Kidney capillary endothelial cell (primary cell): ENCODE results near the gene PSMD11.
A peak's percentile ranks its signal among the peaks of the same experiment; 100 is the strongest.
"Not testable (repeated sequence)": the region's sequence is repeated elsewhere in the genome, so short reads cannot be mapped to it uniquely, and the experiment has no call there.

ENCODE experiments used
- DNase-seq: peaks from one replicate; pipeline ENCODE4 v3.0.0-alpha.2; 2018; ENCODE audit warnings: low spot score

The PSMD11 gene

DNA sequence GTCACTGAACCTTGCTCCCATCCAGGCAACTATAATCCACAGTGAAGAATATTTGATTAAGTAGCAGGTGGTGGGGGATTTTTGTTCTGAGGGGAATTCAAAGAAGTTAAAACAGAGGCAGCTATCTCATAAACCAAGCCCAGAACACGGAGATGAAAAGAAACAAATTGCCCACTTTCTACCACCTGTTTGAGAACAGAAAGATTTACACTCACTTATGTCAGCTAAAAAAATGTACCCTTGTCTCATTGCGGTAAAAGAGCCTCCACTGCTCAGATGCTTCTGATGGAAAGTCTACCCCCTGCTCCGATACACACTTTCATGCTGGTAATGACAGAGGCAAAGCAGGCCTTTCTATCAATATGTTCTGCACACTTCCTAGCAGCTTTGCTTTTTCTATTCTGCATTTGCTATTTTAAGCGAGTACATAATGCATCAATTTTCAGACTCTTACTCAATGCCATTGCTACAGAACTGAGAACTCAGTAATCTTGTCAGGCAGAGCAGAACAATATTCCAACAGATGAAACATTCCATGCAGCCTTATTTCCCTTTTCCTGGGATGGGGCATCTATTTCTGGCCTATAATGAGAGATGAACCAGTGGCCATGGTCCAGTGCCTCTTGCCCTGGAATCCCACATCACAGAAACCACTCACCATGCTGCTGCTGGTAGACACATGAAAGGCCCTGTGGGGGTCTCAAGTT is 71.5 kb downstream of the PSMD11 start:
- DNase-seq = no peak

DNA sequence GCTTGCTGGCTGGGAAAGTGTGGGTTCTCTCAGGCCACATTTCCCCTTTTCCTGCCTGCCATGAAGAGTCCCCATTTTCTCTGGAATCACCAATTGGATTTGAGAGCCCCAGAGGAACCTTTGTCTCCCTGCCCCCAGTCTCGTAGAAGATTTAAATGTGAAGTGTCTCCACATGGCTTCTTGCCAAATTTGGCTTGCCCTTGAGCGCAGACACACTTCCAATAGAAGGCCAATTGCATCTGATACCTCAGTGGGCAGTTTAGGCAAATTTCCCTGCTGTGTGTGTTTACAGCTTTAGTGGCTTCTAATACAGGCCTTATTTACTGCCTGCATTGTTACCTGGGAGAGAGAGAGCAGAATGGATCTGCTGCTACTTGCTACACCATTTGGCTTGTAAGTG is 72.1 kb downstream of the PSMD11 start:
- no peak for DNase-seq

- no peak for DNase-seq
These were observed 72.8 kb downstream of the PSMD11 start for GRCh38 chr17:32516940-32517701.

DNA sequence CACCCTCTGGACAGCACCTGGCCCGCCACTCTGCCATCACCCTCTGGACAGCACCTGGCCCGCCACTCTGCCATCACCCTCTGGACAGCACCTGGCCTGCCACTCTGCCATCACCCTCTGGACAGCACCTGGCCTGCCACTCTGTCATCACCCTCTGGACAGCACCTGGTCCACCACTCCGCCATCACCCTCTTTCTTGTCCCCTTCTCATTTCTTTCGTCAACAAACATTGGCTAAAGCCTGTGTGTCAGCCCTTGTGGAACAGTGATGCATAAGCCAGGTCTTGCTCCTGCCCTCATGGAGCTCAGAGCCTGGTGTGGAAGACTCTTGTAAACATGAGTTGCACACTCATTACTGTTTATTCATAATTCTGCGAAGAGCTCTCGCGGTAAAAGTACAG is 73.7 kb downstream of the PSMD11 start:
- no peak for DNase-seq

GRCh38 chr17:32518646-32519227 is 74.4 kb downstream of the PSMD11 start:
- DNase-seq = no peak

DNA sequence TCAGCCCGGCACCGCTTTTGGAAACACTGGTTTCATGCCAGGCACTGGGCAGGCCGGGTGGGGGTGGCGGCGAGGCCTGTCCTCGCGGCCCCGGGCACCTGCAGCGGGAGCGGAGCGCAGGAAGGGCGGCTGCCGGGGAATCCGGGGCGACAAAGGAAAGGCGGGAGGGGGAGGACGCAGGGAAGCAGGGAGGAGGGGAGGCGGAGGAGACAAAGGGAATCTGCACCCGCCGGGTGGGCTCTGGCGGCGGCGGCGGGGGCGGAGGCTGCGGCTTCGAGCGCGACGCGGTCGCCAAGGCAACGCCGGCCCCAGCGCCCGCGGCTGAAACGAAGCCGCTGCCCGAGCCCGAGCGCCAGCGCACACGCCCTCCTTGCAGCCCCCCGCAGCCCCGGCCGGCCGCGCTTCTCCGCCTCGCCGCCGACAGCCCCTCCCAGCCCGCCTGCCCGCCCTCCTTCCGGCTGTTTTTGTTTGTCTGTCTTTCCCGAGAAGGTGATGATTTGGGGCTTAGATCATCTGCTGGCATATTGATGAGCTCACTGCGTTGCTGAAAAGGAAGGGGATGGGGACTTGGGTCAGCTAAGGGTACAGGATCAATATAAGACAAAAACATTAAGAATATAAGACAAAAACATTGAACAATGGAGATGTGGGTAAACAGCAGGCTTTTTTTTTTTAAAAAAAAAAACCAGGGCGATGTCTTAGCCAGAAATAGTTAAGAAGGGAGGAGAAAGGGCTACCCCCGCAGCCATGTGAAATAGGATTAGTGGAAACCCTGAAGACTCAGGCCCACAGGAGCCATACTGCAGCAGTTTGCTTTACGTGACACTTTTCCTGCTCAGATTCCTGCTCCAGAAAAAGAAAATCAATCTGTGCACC is 75.2 kb downstream of the PSMD11 start:
- peak; percentile 46 for DNase-seq

- peak; percentile 92 for DNase-seq
These were observed 75.9 kb downstream of the PSMD11 start for GRCh38 chr17:32520104-32520701.

DNA sequence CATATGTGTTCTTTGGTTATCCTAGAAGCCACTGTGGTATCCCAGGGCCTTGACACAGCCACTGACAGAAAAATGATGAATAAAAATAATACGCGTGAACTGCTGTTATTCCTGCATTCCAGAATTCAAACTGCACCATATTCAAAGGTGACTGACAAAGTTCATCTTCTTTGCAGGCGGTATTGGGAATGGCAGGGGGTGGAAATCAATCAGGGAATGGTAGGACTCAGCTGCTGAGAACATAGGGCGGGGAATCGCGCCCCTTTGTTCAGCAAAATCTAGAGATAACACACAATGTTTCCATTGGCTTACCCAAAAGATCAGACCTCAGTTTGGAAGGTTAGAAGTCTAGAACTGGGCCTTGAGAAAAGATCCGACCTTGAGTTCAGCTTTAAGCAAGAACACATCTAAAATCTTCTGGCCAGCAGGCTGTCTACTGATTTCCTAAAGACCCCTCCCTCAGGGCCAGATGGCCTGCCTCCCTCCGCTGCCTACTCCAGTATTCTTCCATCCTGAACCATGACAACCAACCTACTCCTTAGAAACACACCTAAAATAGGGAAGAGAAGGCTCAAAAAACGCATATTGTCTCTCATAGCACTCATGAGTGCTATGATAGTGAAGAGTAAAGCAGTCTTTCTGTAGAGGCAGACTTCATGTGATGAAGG is 76.6 kb downstream of the PSMD11 start:
- DNase-seq = no peak

- DNase-seq = no peak
These were observed 78.8 kb downstream of the PSMD11 start for GRCh38 chr17:32523017-32523680.

GRCh38 chr17:32523827-32524552 is 79.7 kb downstream of the PSMD11 start:
- DNase-seq = no peak

DNA sequence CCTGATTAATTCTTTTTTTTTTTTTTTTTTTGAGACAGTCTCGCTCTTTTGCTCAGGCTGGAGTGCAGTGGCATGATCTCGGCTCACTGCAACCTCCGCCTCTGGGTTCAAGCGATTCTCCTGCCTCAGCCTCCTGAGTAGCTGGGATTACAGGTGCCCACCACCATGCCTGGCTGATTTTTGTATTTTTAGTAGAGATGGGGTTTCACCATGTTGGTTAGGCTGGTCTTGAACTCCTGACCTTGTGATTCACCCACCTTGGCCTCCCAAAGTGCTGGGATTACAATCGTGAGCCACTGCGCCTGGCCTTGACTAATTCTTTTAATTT is 80.2 kb downstream of the PSMD11 start:
- not testable (repeated sequence) for DNase-seq

DNA sequence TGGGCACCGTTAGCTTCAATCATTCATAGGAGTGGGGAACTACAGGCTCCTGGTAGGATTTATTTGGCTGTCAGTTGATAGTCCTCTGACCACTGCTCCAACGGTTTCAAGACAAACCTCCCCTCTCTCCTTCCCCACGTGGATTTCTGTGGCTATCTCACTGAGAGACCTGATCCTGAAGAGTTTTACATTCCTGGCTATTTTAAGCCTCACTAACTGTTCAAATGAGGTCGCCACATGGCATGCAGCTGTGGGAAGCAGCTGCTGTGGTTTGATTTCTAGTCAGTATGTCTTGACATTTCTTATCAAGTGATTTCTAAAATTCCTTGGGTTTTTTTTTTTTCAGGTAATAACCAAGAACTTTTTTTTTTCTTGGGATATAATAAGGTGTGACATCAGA is 80.8 kb downstream of the PSMD11 start:
- no peak for DNase-seq

- no peak for DNase-seq
These were observed 82.8 kb downstream of the PSMD11 start for GRCh38 chr17:32527146-32527545.

GRCh38 chr17:32528825-32529224 is 84.5 kb downstream of the PSMD11 start:
- no peak for DNase-seq

GRCh38 chr17:32529604-32530003 is 85.3 kb downstream of the PSMD11 start:
- no peak for DNase-seq
